IPS-18a (cell line): ENCODE results near the gene KCNIP3.

ENCODE experiments used
- H3K27ac ChIP-seq: one replicate; pipeline ENCODE4 v1.5.1; 2013; ENCODE audit warnings: low read length
- H3K27me3 ChIP-seq: one replicate; pipeline ENCODE4 v1.6.1; 2013; ENCODE audit warnings: mild to moderate bottlenecking, low read length; ENCODE audit not compliant: control insufficient read depth, insufficient read depth
- H3K36me3 ChIP-seq: one replicate; pipeline ENCODE4 v1.6.1; 2013; ENCODE audit warnings: low read depth, low read length; ENCODE audit not compliant: control insufficient read depth
- H3K4me1 ChIP-seq: one replicate; pipeline ENCODE4 v1.6.1; 2013; ENCODE audit warnings: low read depth, low read length; ENCODE audit not compliant: control insufficient read depth
- H3K4me3 ChIP-seq: one replicate; pipeline ENCODE4 v1.5.1; 2013; ENCODE audit warnings: low read length
- H3K9ac ChIP-seq: one replicate; pipeline ENCODE4 v1.6.1; 2013; ENCODE audit warnings: mild to moderate bottlenecking, low read length, moderate library complexity
- H3K9me3 ChIP-seq: one replicate; pipeline ENCODE4 v1.6.1; 2013; ENCODE audit warnings: low read depth, low read length; ENCODE audit not compliant: control insufficient read depth

The KCNIP3 gene

DNA sequence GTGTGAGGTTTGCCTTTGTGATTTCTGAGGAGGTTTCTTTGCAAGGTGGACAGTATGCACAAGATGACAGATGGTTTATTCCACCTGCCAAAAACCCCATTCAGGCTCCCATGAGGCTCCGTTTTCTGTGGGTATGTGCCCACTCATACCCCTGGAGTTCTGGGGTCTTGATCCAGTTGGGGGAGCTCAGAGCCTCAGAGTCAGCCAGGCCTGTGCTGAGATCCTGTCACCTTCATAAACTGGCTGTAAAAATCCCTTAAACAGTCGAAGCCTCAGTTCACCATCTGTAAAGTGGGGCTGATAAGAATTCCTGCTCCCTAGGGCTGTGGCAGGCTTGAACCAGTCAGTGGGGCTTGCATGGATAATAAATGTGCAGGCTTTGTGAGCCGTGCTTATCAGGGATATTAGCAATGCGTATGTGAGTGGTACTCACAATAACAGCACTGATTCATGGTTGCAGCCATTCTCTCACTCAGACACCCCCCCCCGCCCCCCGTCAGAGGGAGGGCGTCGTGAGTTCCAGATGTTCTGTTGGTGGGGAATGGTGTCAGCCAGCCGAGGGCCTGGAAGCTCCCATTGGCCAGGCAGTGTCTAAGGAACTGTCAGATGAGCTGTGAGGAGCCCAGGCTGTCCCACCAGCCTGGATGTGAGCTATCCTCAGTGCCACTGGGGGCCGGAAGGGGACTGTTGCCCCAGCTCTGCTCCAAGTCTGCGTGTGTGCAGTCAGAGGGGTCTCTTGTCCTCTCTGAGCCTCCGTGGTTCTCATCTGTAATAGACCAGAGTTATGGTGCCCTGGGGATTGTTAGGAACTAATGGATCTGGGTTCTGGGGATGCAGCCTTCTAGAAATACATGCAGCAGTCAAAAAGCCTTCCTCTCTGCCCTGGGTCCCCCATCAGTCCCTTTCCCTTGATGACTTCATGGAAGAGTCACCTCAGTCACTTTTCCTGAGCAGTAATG lies 51.7 kb downstream of the KCNIP3 start:
- peaks cover 45% of the 10 kb centered on the region for H3K27me3 ChIP-seq
- no peak overlapping the region for H3K9ac ChIP-seq
- no peak overlapping the region for H3K4me3 ChIP-seq
- H3K27ac ChIP-seq: no peak overlapping the region
- no peaks in the 10 kb centered on the region for H3K36me3 ChIP-seq
- no peaks in the 10 kb centered on the region for H3K9me3 ChIP-seq
- peaks cover 5% of the 10 kb centered on the region for H3K4me1 ChIP-seq

DNA sequence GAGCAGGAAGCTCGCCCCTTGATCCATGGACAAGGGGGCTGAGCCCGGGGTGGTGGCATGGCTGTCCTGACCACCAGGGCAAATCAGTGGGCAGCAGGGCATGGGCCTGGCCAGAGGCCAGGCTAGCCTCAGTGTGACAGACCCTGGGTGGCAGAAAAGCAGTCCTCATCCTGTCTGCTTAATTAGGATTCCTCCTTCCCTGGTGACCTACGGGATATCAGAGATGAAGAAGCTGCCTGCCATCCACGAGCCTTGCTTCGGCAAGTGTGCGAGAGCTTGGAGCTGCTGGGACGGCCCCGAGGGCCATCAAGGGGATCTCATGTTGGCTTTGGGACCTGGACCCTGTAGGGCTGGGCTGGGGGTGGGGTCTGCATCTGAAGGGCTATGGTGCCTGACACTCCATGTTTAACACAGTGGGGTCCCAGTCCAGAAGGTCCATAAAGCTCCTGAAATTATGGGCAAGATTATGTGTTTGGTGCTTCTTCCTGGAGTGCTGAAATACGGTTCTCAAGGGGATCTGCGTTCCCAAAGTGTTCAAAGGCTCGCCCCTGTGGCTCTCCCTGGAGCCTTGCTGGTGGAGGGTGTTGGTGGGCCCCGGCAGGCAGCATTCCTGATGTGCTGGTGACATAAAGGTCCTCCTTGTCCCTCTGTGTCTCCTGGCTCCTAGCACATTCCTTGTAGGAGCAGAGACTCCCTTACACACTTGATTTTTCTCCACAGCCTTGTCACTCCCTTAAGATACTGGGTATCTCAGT lies 52.6 kb downstream of the KCNIP3 start:
- no peaks in the 10 kb centered on the region for H3K36me3 ChIP-seq
- peaks cover 36% of the 10 kb centered on the region for H3K27me3 ChIP-seq
- H3K9me3 ChIP-seq: no peaks in the 10 kb centered on the region
- H3K9ac ChIP-seq: no peak overlapping the region
- H3K4me1 ChIP-seq: peaks cover 5% of the 10 kb centered on the region
- no peak overlapping the region for H3K4me3 ChIP-seq
- no peak overlapping the region for H3K27ac ChIP-seq

DNA sequence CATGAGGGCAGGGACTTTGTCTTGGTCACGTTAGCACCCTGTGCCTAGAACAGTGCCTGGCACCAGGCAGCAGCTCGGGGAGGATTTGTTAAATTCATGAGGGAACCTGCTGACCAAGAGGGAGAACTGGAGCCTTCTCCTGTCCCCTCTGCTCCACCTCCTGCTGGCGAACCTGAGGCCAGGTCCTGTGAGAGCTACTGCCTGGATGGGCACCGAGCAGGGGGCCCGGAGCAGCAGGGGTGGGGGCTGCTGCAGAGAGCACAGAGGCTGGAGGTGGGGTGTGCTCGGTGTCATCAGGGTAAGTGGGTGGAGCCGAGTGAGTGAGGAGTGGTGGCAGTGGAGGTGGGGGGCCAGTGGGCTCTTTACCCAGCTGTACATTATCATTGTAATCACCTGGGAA lies 53.2 kb downstream of the KCNIP3 start:
- no peaks in the 10 kb centered on the region for H3K36me3 ChIP-seq
- H3K4me3 ChIP-seq: no peak overlapping the region
- H3K9ac ChIP-seq: no peak overlapping the region
- peaks cover under 1% of the 10 kb centered on the region for H3K4me1 ChIP-seq
- peaks cover 30% of the 10 kb centered on the region for H3K27me3 ChIP-seq
- H3K27ac ChIP-seq: no peak overlapping the region
- no peaks in the 10 kb centered on the region for H3K9me3 ChIP-seq

DNA sequence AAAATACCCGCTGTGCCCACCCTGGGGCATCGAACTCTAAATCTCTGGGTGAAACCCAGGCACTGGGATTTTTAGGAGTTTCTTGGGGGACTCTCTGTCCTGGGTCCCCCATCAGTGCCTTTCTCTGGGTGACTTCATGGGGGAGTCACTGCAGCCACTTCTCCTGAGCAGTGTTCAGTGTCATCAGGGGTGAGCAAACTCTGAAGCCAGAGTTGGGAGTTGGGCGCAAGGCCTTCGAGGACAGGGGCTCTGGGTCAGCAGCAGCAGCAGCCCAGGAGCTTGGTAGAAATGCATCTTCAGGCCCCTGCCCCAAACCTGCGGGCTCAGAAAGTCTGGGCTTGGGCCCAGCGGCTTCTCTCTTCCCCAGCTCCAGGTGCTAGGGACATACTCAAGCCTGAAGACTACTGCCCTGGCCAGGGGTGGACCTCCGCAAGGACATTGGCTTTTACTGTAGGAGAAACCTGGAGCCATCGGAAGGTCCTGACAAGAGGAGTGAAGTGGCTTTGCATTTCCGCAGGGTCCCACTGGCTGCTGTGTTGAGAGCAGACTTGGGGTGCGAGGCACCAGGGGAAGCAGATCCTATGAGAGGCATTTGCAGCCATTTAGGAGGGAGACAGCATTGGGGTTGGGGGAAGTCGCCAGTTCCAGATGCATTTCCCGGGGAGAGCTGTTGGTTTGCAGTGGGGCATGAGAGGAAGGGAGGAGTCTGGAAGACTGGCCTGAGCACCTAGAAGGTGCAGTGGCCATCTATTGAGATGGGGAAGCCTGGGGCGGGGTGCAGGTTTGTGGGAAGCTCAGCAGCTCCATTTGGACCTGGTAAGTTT lies 53.8 kb downstream of the KCNIP3 start:
- H3K36me3 ChIP-seq: no peaks in the 10 kb centered on the region
- no peak overlapping the region for H3K9ac ChIP-seq
- H3K4me3 ChIP-seq: no peak overlapping the region
- H3K4me1 ChIP-seq: no peaks in the 10 kb centered on the region
- H3K9me3 ChIP-seq: no peaks in the 10 kb centered on the region
- H3K27me3 ChIP-seq: peaks cover 24% of the 10 kb centered on the region
- no peak overlapping the region for H3K27ac ChIP-seq

DNA sequence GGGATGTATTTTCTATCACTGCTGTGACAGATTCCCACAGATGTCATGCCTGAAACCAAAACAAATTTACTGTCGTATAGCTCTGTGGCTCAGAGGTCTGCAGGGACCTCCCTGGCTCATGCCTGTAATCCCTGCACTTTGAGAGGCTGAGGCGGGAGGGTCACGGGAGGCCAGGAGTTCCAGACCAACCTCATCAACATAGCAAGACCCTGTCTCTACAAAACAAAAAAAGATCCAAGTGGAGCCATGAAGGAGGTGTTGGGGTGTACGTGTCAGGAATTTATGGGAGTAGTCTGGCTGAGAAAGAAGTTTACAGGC lies 54.4 kb downstream of the KCNIP3 start:
- peaks cover 23% of the 10 kb centered on the region for H3K27me3 ChIP-seq
- no peak overlapping the region for H3K27ac ChIP-seq
- no peaks in the 10 kb centered on the region for H3K4me1 ChIP-seq
- no peak overlapping the region for H3K9ac ChIP-seq
- no peaks in the 10 kb centered on the region for H3K9me3 ChIP-seq
- no peaks in the 10 kb centered on the region for H3K36me3 ChIP-seq
- no peak overlapping the region for H3K4me3 ChIP-seq

DNA sequence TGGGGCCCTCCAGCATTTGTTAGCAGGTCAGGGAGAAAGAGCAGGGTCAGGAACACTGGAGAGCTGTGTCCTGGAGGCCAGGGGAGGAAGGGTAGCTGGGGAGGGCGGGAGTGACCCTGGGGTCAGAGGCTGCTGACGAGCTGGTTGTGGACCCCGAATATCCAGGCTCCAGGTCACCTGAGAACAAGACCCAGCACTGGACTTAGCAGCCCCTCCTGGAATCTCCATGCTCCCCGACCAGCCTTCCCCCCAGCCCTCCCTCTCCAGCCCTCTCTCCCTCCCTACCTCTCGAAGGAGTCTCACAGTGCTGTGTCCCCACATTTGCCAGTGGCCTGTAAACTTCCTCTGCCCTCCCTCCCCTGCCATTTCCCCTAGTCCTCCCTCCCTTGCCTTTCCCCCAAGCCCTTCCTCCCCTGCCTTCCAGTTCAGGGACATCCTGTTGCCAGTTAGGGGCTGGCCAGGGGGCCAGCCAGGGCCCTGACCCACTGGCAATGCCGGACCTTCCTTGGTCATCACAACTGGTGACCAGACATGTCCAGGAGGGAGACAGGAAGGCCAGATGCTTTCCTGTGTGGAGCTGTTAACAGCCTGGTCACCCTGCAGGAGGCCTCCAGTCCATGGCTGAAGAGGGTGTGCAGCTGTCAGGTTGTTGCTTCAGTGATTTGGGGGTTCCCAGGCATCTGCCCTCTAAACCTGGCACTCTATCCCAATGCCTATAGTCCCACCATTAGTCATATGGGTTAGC lies 55.3 kb downstream of the KCNIP3 start:
- Histone ChIP-seq H3K27me3 (peaks cover 14% of the 10 kb centered on the region), H3K4me1 (no peaks in the 10 kb centered on the region), H3K27ac (no peak overlapping the region), H3K36me3 (no peaks in the 10 kb centered on the region), H3K9ac (no peak overlapping the region), H3K4me3 (no peak overlapping the region), H3K9me3 (no peaks in the 10 kb centered on the region)

DNA sequence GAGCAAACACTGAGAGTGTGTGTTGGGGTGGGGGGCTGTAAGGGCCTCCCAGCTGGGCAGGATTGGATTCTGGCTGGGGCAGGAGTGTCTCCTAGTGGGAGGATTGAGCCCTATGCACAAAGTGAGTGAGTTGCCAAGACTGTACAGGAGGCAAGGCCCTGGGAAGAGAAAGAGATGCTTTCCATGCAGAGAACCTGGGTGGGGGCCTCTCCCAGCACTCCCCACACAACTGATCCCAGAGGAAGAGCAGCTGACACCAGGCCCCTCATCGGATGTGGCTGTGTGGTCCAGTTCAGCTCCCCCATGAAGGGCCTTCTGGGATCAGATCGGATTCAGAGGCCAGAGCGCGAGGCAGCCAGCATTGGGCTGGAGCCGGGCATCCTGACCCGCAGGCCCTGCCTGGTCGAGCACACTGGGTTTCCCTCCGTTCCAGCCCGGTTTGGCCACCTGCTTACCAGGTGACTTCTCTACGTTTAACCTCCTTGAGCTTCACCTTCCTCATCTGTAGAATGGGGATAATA lies 56.0 kb downstream of the KCNIP3 start:
- H3K27ac ChIP-seq: no peak overlapping the region
- no peaks in the 10 kb centered on the region for H3K4me1 ChIP-seq
- H3K27me3 ChIP-seq: peaks cover 8% of the 10 kb centered on the region
- H3K9ac ChIP-seq: no peak overlapping the region
- no peaks in the 10 kb centered on the region for H3K36me3 ChIP-seq
- H3K9me3 ChIP-seq: no peaks in the 10 kb centered on the region
- H3K4me3 ChIP-seq: no peak overlapping the region

DNA sequence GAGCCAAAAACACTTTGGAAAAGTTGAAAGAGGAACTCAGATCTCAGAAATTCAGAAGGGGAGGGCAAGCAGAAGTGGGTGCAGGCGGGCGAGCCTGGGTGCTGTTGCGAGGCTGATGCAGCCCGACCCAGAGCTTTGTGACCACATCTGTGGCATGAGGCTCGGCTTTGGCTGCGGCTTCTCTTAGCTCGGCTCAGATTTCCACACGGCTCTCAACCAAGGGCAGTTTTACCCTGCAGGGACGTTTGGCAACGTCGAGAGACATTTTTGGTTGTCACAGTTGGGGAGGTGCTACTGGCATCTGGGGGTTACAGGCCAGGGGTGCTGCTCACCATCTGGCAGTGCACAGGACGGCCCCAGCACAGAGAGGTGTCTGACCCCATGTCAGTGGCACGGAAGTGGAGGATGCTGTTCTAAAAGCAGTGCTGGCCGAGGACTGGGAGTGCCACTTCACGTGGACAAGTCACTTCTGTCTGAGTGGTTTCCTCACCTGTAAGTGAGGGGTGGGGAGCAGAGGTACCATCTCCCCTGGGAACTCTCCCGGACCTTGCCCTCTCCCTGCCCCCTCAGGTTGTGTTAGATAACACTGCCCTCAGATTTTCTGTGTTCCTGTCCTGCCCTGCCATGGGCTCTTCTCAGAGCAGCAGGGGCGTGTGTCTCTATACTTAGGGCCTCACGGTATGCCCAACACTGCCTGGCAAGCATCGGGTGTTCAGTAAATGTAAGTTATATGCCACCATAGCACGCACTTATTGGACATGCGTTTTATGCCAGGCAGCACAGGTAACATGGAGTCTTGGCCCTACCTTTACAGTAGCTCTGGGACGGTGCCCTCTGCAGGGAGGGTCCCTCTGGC lies 56.7 kb downstream of the KCNIP3 start:
- H3K36me3 ChIP-seq: no peaks in the 10 kb centered on the region
- H3K9me3 ChIP-seq: no peaks in the 10 kb centered on the region

DNA sequence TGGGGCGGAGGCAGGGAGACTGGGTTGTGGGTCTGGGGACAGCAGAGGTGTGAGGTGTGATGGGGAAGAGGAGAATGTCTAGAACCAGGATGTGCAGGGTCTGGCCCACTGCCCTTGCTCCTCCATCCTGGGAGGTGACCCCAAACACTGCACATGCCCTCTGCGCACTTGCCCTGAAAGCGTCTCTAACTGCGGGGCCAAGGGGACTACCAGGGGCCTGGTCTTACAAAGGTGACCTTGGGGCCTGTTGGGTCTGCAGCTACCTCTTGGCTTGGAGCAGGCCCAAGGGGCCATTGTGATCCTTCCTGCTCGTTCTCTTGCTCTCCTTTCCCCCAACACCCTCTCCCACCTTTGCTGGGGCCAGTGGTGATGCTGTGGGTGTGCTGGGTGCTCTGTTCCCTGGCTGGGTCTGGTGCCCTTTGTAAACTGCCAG lies 57.3 kb downstream of the KCNIP3 start:
- Histone ChIP-seq H3K9ac (no peak overlapping the region), H3K36me3 (no peaks in the 10 kb centered on the region), H3K4me1 (no peaks in the 10 kb centered on the region), H3K4me3 (no peak overlapping the region), H3K27ac (no peak overlapping the region), H3K27me3 (no peaks in the 10 kb centered on the region), H3K9me3 (no peaks in the 10 kb centered on the region)

More for the DNA sequence above, 56.7 kb downstream of the KCNIP3 start:
- H3K27me3 ChIP-seq: peaks cover under 1% of the 10 kb centered on the region
- no peak overlapping the region for H3K9ac ChIP-seq
- no peak overlapping the region for H3K27ac ChIP-seq
- H3K4me3 ChIP-seq: no peak overlapping the region
- no peaks in the 10 kb centered on the region for H3K4me1 ChIP-seq

DNA sequence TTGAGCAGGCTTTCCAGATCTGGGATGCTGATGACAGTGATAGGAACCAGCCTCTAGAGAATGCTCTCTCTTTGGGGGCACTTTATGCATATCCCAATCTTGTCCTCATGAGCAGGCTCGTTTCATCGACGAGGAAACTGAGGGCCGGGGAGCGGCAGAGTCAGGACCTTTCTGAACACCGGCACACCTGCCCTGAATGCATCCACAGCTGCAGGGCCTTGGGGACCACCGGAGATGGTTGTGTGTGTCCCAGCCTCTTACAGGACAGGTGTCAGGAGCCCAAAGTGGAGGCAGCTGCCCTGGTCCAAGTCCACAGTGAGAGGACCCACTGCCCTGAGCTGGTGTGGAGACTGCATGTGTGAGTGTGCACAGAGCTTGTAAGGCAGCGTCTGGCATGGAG lies 57.8 kb downstream of the KCNIP3 start:
- H3K27ac ChIP-seq: no peak overlapping the region
- H3K4me1 ChIP-seq: no peaks in the 10 kb centered on the region
- H3K9me3 ChIP-seq: no peaks in the 10 kb centered on the region
- no peaks in the 10 kb centered on the region for H3K36me3 ChIP-seq
- H3K9ac ChIP-seq: no peak overlapping the region
- H3K4me3 ChIP-seq: no peak overlapping the region
- no peaks in the 10 kb centered on the region for H3K27me3 ChIP-seq
